Keratinocyte (primary cell): ENCODE results near the gene DHX38. TPM values are rescaled to one million over a fixed set of nuclear protein-coding genes. Genes with fewer than 3 reads are reported as not detected.

Source experiments
- DNase-seq: peaks from one replicate; pipeline ENCODE4 v3.0.0-alpha.2; 2011; ENCODE audit warnings: low read depth, missing footprints, low spot score
- FAIRE-seq: peaks from 2 replicates; lab custom pipeline; 2011; peaks lifted over from hg19 to GRCh38; lab: Jason Lieb, UNC
- H2AFZ ChIP-seq: 2 replicates; pipeline ENCODE4 v1.6.0; 2012; ENCODE audit warnings: low read length, control low read depth, inconsistent platforms; ENCODE audit not compliant: control insufficient read depth
- H3K27ac ChIP-seq: 2 replicates; pipeline ENCODE4 v1.5.1; 2011; ENCODE audit warnings: low read length; ENCODE audit not compliant: control insufficient read depth, insufficient read depth
- H3K27me3 ChIP-seq: 3 replicates; pipeline ENCODE4 v1.6.0; 2011; ENCODE audit warnings: low read length; ENCODE audit not compliant: control insufficient read depth, insufficient read depth; ENCODE audit errors: extremely low read depth
- H3K36me3 ChIP-seq, 2 experiments: 2 replicates in 1 of 2; 3 replicates in 1 of 2; pipeline ENCODE4 v1.5.1; 2011; ENCODE audit warnings: low read length in 2 of 2, mild to moderate bottlenecking in 1 of 2; ENCODE audit not compliant: control insufficient read depth in 2 of 2, insufficient read depth in 2 of 2; ENCODE audit errors: extremely low read depth in 1 of 2
- H3K4me1 ChIP-seq: 3 replicates; pipeline ENCODE4 v1.5.1; 2011; ENCODE audit warnings: low read length; ENCODE audit not compliant: control insufficient read depth, insufficient read depth; ENCODE audit errors: extremely low read depth
- H3K4me2 ChIP-seq: 3 replicates; pipeline ENCODE4 v1.6.0; 2011; ENCODE audit warnings: low read depth, low read length; ENCODE audit not compliant: control insufficient read depth, insufficient read depth; ENCODE audit errors: extremely low read depth
- H3K4me3 ChIP-seq, 3 experiments: fragments of 200-600 bp in 1 of 3; sonication (generic) in 1 of 3; 2 replicates in 2 of 3; 3 replicates in 1 of 3; pipeline ENCODE4 v1.5.1; 2011 to 2016; ENCODE audit warnings: low read length in 3 of 3, mild to moderate bottlenecking in 3 of 3, control low read depth in 2 of 3, inconsistent platforms in 1 of 3, low read depth in 1 of 3, mixed read lengths in 1 of 3, mixed run types in 1 of 3, moderate library complexity in 1 of 3; ENCODE audit not compliant: control insufficient read depth in 2 of 3, insufficient read depth in 2 of 3; ENCODE audit errors: extremely low read depth in 1 of 3
- H3K79me2 ChIP-seq: 2 replicates; pipeline ENCODE4 v1.6.0; 2012; ENCODE audit warnings: low read length; ENCODE audit not compliant: control insufficient read depth, insufficient read depth
- H3K9ac ChIP-seq: 3 replicates; pipeline ENCODE4 v1.6.0; 2011; ENCODE audit warnings: low read length; ENCODE audit not compliant: control insufficient read depth, insufficient read depth; ENCODE audit errors: extremely low read depth
- H3K9me1 ChIP-seq: 3 replicates; pipeline ENCODE4 v1.6.0; 2011; ENCODE audit warnings: low read length; ENCODE audit not compliant: control insufficient read depth, insufficient read depth; ENCODE audit errors: extremely low read depth
- H3K9me3 ChIP-seq: 2 replicates; pipeline ENCODE4 v1.5.1; 2012; ENCODE audit warnings: low read depth, low read length; ENCODE audit not compliant: control insufficient read depth
- H4K20me1 ChIP-seq: 3 replicates; pipeline ENCODE4 v1.6.0; 2011; ENCODE audit warnings: low read length; ENCODE audit not compliant: control insufficient read depth, insufficient read depth; ENCODE audit errors: extremely low read depth
- CTCF ChIP-seq, 3 experiments: IDR thresholded peaks in 1 of 3; conservative IDR thresholded peaks in 1 of 3; optimal IDR thresholded peaks in 1 of 3; 2 replicates in 2 of 3; 3 replicates in 1 of 3; pipeline versions ENCODE3 to v1.5.1; 2011; ENCODE audit warnings: low read length in 3 of 3, mild to moderate bottlenecking in 3 of 3, moderate library complexity in 2 of 3, control low read depth in 1 of 3, inconsistent platforms in 1 of 3; ENCODE audit not compliant: insufficient read depth in 2 of 3; ENCODE audit errors: extremely low read depth in 1 of 3
- EZH2 ChIP-seq: IDR thresholded peaks from one replicate; pipeline ENCODE4 v1.6.1; 2012; ENCODE audit warnings: inconsistent platforms, mild to moderate bottlenecking, low read length, moderate library complexity
- dilution Hi-C: fragments of 300-500 bp; cut with MboI; formaldehyde crosslinking; loops from one replicate; pipeline ENCODE4 v1.7.0; 2020; ENCODE audit warnings: low sequenced_read_pairs; ENCODE audit not compliant: extremely low pct_ligation_motif_present
- polyA plus RNA-seq, 5 experiments: library from polyadenylated mRNA; depleted of rRNA in 3 of 5; stranded (reverse) in 3 of 5; stranded (forward) in 1 of 5; unstranded in 1 of 5; fragments of >200 nt; gene quantifications; 1 replicate in 1 of 5; 2 replicates in 3 of 5; 3 replicates in 1 of 5; pipeline versions ENCODE4 v1.2.1 to v1.2.3, GENCODE V29; 2011 to 2012; ENCODE audit warnings: missing spikeins in 2 of 5, low read depth in 1 of 5, low replicate concordance in 1 of 5

Gene DHX38
- polyA plus RNA-seq, 1 donor (not counting 4 experiments of a cell fraction or from before 2014, with no cell fraction given), result 25.9 TPM

- FAIRE-seq (no peak), DNase-seq (no peak)
- Histone ChIP-seq H3K79me2 (no peaks in the 10 kb centered on the region), H2AFZ (no peak overlapping the region), H3K4me2 (no peak overlapping the region), H4K20me1 (no peaks in the 10 kb centered on the region), H3K9ac (no peak overlapping the region), H3K9me1 (no peaks in the 10 kb centered on the region), H3K4me1 (no peaks in the 10 kb centered on the region), H3K27ac (no peak overlapping the region), H3K27me3 (no peaks in the 10 kb centered on the region), H3K4me3 (no peak overlapping the region), H3K9me3 (no peaks in the 10 kb centered on the region), H3K36me3 (no peaks in the 10 kb centered on the region)
- dilution Hi-C loops, result no loop called here
- TF ChIP-seq CTCF (optimal IDR thresholded peaks at IDR 0.05 in 1 of 3, IDR thresholded peaks at IDR 0.05 in 1 of 3, conservative IDR thresholded peaks at IDR 0.05 in 1 of 3; ENCODE audit: extremely low read depth in 1 of 3, insufficient read depth in 2 of 3, low read length in 3 of 3), result no peak
- no peak for TF ChIP-seq EZH2
These were observed 33.2 kb upstream of the DHX38 start for GRCh38 chr16:72060405-72060804.

DNA sequence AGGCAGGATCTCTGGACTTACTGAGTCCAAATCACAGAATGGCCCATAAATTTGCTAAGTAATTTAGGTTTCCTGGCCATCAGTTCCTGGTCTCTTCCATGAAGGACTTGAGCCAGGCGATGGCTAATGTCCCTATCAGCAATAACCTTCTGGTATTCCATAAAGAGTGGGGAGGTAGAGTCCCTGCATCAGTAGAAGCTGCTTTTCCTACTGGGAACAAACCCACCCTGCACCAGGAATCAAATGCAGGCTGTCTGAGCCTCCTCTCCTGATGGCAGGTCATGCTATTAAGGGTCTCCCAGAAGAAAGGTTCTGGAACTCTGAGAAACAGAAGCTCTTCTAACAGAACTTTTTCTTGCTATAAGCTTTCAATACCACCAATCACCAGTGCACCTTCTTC, 32.1 kb upstream of the DHX38 start:
- FAIRE-seq (no peak), DNase-seq (no peak)
- no peak overlapping the region for H2AFZ ChIP-seq
- no peaks in the 10 kb centered on the region for H3K4me1 ChIP-seq
- H3K4me2 ChIP-seq, result no peak overlapping the region
- no peaks in the 10 kb centered on the region for H3K36me3 ChIP-seq
- no peak for TF ChIP-seq CTCF (optimal IDR thresholded peaks at IDR 0.05 in 1 of 3, IDR thresholded peaks at IDR 0.05 in 1 of 3, conservative IDR thresholded peaks at IDR 0.05 in 1 of 3; ENCODE audit: extremely low read depth in 1 of 3, insufficient read depth in 2 of 3, low read length in 3 of 3)
- TF ChIP-seq EZH2, result no peak
- H3K4me3 ChIP-seq, result no peak overlapping the region
- H3K27me3 ChIP-seq, result no peaks in the 10 kb centered on the region
- dilution Hi-C loops, result no loop called here
- H3K79me2 ChIP-seq, result no peaks in the 10 kb centered on the region
- H3K27ac ChIP-seq, result no peak overlapping the region
- H3K9me3 ChIP-seq, result no peaks in the 10 kb centered on the region
- H3K9ac ChIP-seq, result no peak overlapping the region
- no peaks in the 10 kb centered on the region for H3K9me1 ChIP-seq
- H4K20me1 ChIP-seq, result no peaks in the 10 kb centered on the region
